ENCODE data around the gene ACADVL.

DNA sequence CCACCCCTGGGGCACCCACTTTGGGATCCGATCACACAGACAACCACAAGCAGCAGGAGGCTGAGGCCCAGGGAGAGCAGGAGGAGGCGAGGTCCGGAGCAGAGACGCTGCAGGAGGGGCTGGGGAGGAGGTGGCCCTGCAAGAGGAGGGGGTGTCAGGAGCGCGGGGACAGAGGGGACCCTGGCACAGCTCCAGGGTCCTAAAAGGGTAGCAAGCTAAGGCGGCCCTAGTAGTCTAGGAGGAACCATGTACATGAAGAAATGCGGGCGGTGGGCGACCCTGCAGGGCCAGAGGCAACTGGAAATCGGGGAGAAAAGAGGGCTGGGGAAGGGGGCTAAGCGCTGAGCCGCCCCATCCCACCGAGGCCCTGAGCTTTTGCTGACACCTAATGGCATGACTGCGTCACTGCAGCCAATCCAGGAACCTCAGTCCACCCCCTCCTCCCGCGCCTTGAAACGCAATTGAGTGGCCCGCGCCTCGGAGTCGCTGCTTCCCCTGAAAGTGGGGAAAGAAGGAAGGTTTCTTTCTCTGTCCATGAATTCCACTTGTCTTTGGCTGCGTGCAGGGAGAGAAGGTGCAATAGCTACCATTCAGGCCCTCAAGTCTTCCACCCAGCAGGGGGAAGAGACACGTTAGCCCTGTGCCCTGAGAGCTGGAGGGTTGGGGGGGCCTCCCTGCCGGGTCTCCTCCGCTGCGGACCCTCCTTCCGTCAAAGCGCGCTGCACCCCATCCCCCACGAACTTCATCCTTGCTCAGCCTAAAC, 42.4 kb upstream of the ACADVL start:
- TF ChIP-seq, protein P1, sequence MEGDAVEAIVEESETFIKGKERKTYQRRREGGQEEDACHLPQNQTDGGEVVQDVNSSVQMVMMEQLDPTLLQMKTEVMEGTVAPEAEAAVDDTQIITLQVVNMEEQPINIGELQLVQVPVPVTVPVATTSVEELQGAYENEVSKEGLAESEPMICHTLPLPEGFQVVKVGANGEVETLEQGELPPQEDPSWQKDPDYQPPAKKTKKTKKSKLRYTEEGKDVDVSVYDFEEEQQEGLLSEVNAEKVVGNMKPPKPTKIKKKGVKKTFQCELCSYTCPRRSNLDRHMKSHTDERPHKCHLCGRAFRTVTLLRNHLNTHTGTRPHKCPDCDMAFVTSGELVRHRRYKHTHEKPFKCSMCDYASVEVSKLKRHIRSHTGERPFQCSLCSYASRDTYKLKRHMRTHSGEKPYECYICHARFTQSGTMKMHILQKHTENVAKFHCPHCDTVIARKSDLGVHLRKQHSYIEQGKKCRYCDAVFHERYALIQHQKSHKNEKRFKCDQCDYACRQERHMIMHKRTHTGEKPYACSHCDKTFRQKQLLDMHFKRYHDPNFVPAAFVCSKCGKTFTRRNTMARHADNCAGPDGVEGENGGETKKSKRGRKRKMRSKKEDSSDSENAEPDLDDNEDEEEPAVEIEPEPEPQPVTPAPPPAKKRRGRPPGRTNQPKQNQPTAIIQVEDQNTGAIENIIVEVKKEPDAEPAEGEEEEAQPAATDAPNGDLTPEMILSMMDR (IDR thresholded peaks at IDR 0.05) = peak in 5 of 7 experiments; percentile 25 to 84 (median 70)
- no peak for TF ChIP-seq POLR2AphosphoS5 (IDR thresholded peaks at IDR 0.05)
